Dermis microvascular lymphatic vessel endothelial cell (primary cell): ENCODE data around the gene FBXL2. TPM values are rescaled to one million over a fixed set of nuclear protein-coding genes. Genes with fewer than 3 reads are reported as not detected.
"Not testable (repeated sequence)": the region's sequence is repeated elsewhere in the genome, so short reads cannot be mapped to it uniquely, and the experiment has no call there.

Source experiments
- DNase-seq, 2 donors: peaks; one replicate each; pipeline versions ENCODE4 v3.0.0 to v3.0.0-alpha.2; 2010; ENCODE audit warnings: low read depth in 2 of 2
- total RNA-seq: library from RNA; depleted of rRNA; stranded (reverse); fragments of >200 nt; gene quantifications from 2 replicates; pipeline ENCODE4 v1.2.1, GENCODE V29; 2014

FBXL2 gene
- total RNA-seq, 1 donor from 2014 or later = 9.8 TPM

- peak in 1 of 2 donors; percentile 95 for DNase-seq
These were observed 38.6 kb downstream of the FBXL2 start for GRCh38 chr3:33315826-33316225.

- DNase-seq = peak in 1 of 2 donors; percentile 67
These were observed 40.9 kb downstream of the FBXL2 start for GRCh38 chr3:33317963-33318709.

- DNase-seq = peak in 1 of 2 donors; percentile 57
These were observed 41.6 kb downstream of the FBXL2 start for GRCh38 chr3:33318710-33319380.

DNA sequence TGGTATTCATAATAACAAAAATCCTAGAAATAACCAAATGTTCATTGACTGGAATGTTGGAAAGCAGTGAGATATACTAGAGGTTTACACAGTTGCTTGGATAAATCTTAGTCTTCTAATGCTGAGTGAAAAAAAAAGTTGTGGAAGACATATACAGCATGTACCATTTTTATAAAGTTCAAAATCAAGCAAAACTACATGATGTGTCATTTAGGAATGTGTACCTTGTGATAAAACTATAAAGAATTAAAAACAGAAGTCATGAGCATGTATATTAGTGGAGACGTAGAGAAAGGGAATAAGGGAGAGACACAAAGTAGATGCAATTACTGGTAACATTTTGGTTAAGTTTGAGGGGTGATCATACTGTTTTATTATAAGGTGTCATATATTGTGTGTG, 45.2 kb downstream of the FBXL2 start:
- no peak for DNase-seq

DNA sequence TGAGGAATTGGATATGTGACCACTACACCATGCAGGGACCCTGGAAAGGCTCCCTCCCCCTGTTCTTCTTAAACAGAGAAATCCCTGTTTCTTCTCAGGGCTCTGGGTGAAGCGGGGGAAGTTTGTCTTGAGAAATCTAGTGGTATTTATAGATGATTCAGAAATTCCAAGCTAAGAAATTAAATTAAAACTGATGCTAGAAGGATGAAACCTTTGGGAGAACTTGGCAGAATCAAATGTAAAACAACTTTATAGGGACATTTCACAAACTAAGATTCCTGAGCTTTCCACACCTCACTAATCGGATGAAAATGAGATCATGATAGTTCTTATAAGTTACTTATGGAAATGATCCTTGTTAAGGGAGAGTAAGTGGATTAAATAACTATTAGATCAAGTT, 54.2 kb downstream of the FBXL2 start:
- DNase-seq = no peak

DNA sequence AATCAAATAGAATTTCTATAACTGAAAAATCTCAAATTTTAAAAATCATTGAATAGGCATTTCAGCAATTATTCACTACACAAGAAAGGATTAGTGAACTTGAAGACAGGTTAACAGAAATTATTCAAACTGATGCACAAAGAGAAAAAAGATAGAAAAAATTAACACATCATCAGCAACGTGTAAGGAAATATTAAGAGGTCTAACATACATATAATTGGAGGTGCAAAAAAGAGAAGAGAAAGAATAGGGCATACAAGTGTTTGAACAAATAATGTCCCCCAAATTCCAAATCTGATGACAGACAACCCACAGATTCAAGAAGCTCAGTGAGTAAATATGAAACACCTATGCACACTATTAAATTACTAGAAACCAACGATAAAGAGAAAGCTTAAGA, 57.1 kb downstream of the FBXL2 start:
- DNase-seq = no peak

DNA sequence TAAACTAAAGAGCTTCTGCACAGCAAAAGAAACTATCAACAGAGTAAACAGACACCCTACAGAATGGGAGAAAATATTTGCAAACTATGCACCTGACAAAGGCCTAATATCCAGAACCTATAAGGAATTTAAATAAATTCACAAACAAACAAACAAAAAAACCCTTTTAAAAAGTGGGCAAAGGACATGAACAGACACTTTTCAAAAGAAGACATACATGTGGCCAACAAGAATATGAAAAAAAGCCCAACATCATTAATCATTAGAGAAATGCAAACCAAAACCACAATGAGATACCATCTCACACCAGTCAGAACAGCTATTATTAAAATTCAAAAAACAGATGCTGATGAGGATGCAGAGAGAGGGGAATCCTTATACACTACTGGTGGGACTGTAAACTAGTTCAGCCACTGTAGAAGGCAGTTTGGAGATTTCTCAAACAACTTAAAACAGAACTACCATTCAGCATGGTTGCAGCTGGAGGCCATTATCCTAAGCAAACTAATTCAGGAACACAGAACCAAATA, 61.8 kb downstream of the FBXL2 start:
- not testable (repeated sequence) for DNase-seq

- DNase-seq = no peak
These were observed 62.5 kb downstream of the FBXL2 start for GRCh38 chr3:33339758-33340157.

DNA sequence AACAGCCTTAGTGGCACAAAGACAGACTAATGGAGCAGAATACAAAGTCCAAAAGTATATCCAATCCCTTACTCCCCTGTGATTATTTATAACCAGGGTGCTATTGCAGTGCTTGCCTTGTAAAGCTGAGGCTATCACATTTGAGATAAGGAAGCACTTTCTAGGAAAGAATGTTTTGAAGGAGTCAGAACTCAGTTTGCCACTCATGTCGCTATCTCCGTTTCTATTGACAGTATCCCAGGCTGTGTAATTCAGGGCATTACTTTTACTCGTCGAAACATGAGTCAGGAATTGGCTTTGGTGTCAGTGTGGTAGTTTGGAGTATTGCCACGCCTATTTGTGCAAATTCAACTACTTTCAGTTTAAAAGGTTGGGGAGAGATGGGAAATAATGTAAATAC, 78.4 kb downstream of the FBXL2 start:
- peak in 1 of 2 donors; percentile 40 for DNase-seq

DNA sequence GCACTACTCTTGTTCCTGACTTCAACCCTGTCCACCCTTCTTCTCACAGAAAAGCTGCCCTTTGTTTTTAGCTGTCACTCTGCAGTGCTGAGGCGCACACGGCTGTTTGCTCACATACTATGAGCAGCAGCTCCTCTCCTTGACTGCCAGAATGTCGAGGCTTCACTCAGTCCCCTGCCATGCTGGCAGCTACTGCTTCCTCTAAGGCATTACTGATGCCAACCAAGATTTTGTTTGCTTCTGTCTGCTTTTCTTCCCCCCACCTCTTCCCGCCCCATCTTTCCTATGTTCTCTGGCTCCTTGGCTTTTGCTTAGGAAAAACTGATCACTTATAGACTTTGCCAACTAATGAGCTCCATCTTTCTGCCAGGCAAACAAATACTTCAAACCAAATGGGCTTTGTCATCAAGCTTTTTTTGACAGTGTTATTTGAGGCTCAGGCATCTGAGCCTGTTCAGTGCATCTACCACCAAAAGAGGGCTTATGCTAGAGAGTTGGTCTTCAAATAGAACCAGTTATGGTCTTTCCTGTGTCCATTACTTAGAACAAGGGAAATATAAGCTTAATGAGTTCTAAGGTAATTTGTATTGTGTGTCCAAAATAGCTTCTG, 81.0 kb downstream of the FBXL2 start:
- DNase-seq = no peak

- DNase-seq = peak in 1 of 2 donors; percentile 49
These were observed 83.0 kb downstream of the FBXL2 start for GRCh38 chr3:33360136-33360825.

- DNase-seq = no peak
These were observed 86.0 kb downstream of the FBXL2 start for GRCh38 chr3:33363113-33363800.

DNA sequence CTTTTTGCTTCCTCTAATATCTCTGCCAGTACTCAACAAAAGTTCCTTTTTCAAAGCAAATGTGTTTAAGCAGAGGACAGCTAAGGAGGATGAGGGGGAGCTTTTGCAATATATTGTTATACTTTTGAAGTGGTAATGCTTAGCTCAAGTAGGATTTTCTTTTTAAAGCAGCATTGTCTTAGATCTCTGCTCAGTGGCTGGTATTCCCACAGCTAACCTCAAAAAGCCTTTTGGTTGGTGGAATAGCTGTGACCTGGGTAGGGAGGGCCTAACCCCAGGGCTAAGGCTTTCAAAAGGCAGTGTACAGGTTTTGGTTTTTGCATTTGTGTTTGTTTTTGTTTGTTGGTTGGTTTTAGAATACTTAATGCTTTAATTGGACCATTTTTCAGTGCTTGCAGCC, 86.8 kb downstream of the FBXL2 start:
- DNase-seq = no peak

DNA sequence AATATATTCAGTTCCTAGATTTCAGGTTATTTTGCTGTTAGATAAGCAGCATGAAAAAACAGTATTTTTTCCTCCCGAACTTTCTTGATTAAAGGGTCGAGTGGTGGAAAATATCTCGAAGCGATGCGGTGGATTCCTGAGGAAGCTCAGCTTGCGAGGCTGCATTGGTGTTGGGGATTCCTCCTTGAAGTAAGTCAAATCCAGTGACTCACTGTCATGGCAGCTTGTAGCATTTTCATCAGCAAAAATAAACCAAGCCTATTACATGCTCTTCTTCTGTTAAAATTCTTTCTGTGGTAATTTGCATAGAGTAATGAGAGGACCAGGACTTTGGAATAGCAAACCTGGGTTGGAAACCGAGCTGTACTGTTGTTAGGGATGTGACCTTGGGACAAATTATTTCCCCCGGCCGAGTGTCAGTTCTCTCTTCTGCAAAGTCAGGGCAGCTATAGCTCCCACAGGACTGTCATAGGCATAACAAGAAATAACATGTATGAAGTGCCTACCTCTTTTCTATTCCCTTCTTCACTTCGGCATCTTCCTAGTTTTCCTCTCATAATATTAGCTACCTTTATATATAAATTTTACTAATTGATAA, 87.4 kb downstream of the FBXL2 start:
- no peak for DNase-seq

DNA sequence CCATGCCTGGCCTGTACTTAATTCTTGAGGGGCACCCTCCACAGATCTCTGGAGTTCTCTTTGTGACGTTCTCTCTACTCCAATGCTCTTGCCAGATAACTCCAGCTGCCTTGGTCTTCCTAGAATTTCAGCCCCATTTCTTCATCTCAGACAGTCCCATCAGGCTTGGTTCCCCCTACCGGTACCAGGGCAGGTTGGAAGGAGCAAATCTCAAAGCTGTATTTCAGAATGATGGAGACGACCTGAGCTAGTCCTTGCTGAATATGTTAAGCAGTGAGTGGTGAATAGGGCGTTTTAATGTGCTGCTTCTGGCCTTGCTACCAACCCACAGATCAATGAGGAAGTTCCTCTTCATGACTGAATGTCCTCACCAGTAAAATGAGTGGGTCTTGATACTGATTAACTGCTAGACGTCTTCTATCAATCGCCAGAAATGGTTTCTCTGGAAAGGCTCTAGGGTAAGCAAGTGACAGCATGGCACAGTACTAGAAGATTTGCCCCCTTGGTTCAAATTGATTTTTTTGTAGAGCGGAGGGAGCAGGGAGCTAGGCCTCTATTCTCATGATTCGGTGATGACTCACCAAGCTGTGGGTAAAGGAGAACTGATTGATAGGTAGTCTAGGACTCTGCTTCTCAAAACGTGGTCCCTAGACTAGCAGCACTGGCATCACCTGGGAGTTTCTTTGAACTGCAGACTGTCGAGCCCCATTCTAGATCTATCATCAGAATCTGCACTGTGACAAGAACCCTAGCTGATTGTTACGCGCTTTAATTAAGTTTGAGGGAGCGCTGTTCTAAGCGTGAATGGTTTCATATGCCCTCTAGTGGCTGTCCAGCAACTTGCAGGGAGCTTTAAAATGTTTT, 95.2 kb downstream of the FBXL2 start:
- DNase-seq = peak; percentile 30 to 63

- no peak for DNase-seq
These were observed 95.8 kb downstream of the FBXL2 start for GRCh38 chr3:33373082-33373437.

- DNase-seq = no peak
These were observed 100.2 kb downstream of the FBXL2 start for GRCh38 chr3:33377489-33377888.

- DNase-seq = no peak
These were observed 100.7 kb downstream of the FBXL2 start for GRCh38 chr3:33377931-33378330.

GRCh38 chr3:33380653-33381052, 103.4 kb downstream of the FBXL2 start:
- no peak for DNase-seq

DNA sequence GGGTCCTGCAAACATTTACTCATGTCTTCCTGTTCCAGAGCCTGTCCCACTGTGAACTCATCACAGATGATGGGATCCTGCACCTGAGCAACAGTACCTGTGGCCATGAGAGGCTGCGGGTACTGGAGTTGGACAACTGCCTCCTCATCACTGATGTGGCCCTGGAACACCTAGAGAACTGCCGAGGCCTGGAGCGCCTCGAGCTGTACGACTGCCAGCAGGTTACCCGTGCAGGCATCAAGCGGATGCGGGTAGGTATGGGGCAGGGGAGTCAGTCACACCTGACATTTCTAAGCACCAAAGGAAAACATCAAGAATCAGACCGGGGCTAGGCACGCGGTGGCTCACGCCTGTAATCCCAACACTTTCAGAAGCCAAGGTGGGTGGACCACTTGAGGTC, 106.7 kb downstream of the FBXL2 start:
- no peak for DNase-seq
